K562 (cell line): ENCODE results near the gene DBP. TPM values are rescaled to one million over a fixed set of nuclear protein-coding genes. Genes with fewer than 3 reads are reported as not detected.

ENCODE experiments used
- ATAC-seq: fragments of 200-7000 bp; cut with Tn5 transposase; 3 replicates; pipeline ENCODE4 v1.9.1; 2020; ENCODE audit warnings: moderate library complexity
- BruUV-seq: library from RNA; stranded (reverse); fragments of 400-500 nt; replicated peaks from 2 replicates; lab custom pipeline; 2021; lab: Mats Ljungman, UMichigan
- CTCF ChIA-PET: fragments of 300-600 bp; formaldehyde crosslinking; extraction: SDS; loops from one replicate; lab custom pipeline; 2021; ENCODE audit warnings: low intra/inter-chr PET ratio; lab: Yijun Ruan, JAX
- POLR2A ChIA-PET: fragments of 300-600, 350-650 bp; sonication (Branson Sonifier 250); formaldehyde crosslinking; extraction: SDS; loops from one replicate; lab custom pipeline; 2021; ENCODE audit warnings: antibody characterized with exemption, inconsistent platforms; lab: Yijun Ruan, JAX
- DNase-seq, 4 experiments: peaks; one replicate each; pipeline versions ENCODE4 v3.0.0 to v3.0.0-alpha.2; 2011 to 2018; ENCODE audit warnings: low spot score in 3 of 4, mixed read lengths in 3 of 4; ENCODE audit errors: extremely low read depth in 1 of 4
- FAIRE-seq: peaks from 2 replicates; lab custom pipeline; 2011; peaks lifted over from hg19 to GRCh38; lab: Jason Lieb, UNC
- H2AFZ ChIP-seq: 2 replicates; pipeline ENCODE4 v1.6.0; 2011; ENCODE audit warnings: low read depth, low read length, control low read depth, inconsistent platforms
- H3K27ac ChIP-seq: fragments of 200-600 bp; 3 replicates; pipeline ENCODE4 v1.8.0; 2011; ENCODE audit warnings: low read depth, mild to moderate bottlenecking, control low read depth, inconsistent platforms, low read length, moderate library complexity, mixed read lengths; ENCODE audit errors: extremely low read depth
- H3K27me3 ChIP-seq, 2 experiments: fragments of 300-600 bp in 1 of 2; 2 replicates in 1 of 2; 3 replicates in 1 of 2; pipeline versions ENCODE4 v1.6.0 to v1.8.0; 2011; ENCODE audit warnings: inconsistent platforms in 2 of 2, low read length in 2 of 2, mild to moderate bottlenecking in 1 of 2, mixed read lengths in 1 of 2, moderate library complexity in 1 of 2; ENCODE audit not compliant: control insufficient read depth in 2 of 2, insufficient read depth in 2 of 2
- H3K36me3 ChIP-seq: fragments of 300-600 bp; 3 replicates; pipeline ENCODE4 v1.8.0; 2011; ENCODE audit warnings: mild to moderate bottlenecking, low read length, inconsistent platforms; ENCODE audit not compliant: control insufficient read depth, insufficient read depth
- H3K4me1 ChIP-seq, 2 experiments: fragments of 200-600 bp in 1 of 2; replicated peaks in 1 of 2; 2 replicates in 1 of 2; 3 replicates in 1 of 2; pipeline versions ENCODE4 v1.5.1 to v1.8.0; 2011; ENCODE audit warnings: inconsistent platforms in 2 of 2, low read length in 2 of 2, mild to moderate bottlenecking in 1 of 2, mixed read lengths in 1 of 2, moderate library complexity in 1 of 2; ENCODE audit not compliant: control insufficient read depth in 2 of 2, insufficient read depth in 2 of 2
- H3K4me2 ChIP-seq: 2 replicates; pipeline ENCODE4 v1.6.1; 2011; ENCODE audit warnings: low read length, control low read depth, inconsistent platforms, mixed read lengths; ENCODE audit not compliant: insufficient read depth
- H3K4me3 ChIP-seq: fragments of 200-600 bp; sonication (generic), shearing (Covaris generic); 2 replicates; pipeline ENCODE4 v1.5.1; 2016; ENCODE audit warnings: control low read depth, inconsistent platforms
- H3K79me2 ChIP-seq: fragments of 200-600 bp; 3 replicates; pipeline ENCODE4 v1.8.0; 2011; ENCODE audit warnings: low read length, inconsistent platforms; ENCODE audit not compliant: control insufficient read depth, insufficient read depth
- H3K9ac ChIP-seq, 2 experiments: 2 replicates each; pipeline versions ENCODE4 v1.6.0 to v1.6.1; 2011; ENCODE audit warnings: low read depth in 2 of 2, low read length in 2 of 2, control low read depth in 1 of 2, inconsistent platforms in 1 of 2, mild to moderate bottlenecking in 1 of 2, mixed read lengths in 1 of 2; ENCODE audit not compliant: insufficient read depth in 1 of 2
- H3K9me1 ChIP-seq: one replicate; pipeline ENCODE4 v1.6.0; 2011; ENCODE audit warnings: inconsistent platforms, mild to moderate bottlenecking, low read length, moderate library complexity; ENCODE audit not compliant: control insufficient read depth, insufficient read depth
- H3K9me3 ChIP-seq: replicated peaks from 2 replicates; pipeline ENCODE4 v1.5.1; 2011; ENCODE audit warnings: low read depth, low read length, inconsistent platforms; ENCODE audit not compliant: control insufficient read depth, insufficient read depth
- H4K20me1 ChIP-seq: replicated peaks from 2 replicates; pipeline ENCODE4 v1.6.1; 2011; ENCODE audit warnings: low read length, inconsistent platforms, mixed read lengths; ENCODE audit not compliant: control insufficient read depth, insufficient read depth
- GABPA ChIP-seq: fragments of 200-800 bp; sonication (Bioruptor generic); conservative IDR thresholded peaks from 2 replicates; pipeline ENCODE4 v1.6.1; 2016; ENCODE audit warnings: low read depth, missing genetic modification characterization, missing compliant biosample characterization
- MTF1 ChIP-seq: fragments of 250-450 bp; sonication (Bioruptor Pico); IDR thresholded peaks from 2 replicates; pipeline ENCODE4 v1.9.0; 2021; ENCODE audit warnings: moderate library complexity, mild to moderate bottlenecking, inconsistent platforms, borderline replicate concordance
- NONO ChIP-seq, 2 experiments: fragments of 200-400 bp in 1 of 2; fragments of 450-650 bp in 1 of 2; formaldehyde crosslinking in 1 of 2; IDR thresholded peaks; 2 replicates each; pipeline ENCODE4 v1.6.1; 2017; ENCODE audit warnings: low read depth in 2 of 2, mild to moderate bottlenecking in 2 of 2, moderate library complexity in 2 of 2, low read length in 1 of 2
- PML ChIP-seq: IDR thresholded peaks from 2 replicates; pipeline ENCODE4 v1.6.1; 2012; ENCODE audit warnings: low read length, inconsistent platforms
- RBM14 ChIP-seq: fragments of 200-400 bp; formaldehyde crosslinking; IDR thresholded peaks from 2 replicates; pipeline ENCODE4 v1.6.1; 2018; ENCODE audit warnings: low read depth, mild to moderate bottlenecking, low read length, moderate library complexity, borderline replicate concordance; ENCODE audit not compliant: insufficient read depth
- THRAP3 ChIP-seq: fragments of 450-650 bp; IDR thresholded peaks from 2 replicates; pipeline ENCODE4 v1.6.1; 2016; ENCODE audit warnings: mild to moderate bottlenecking, inconsistent platforms, borderline replicate concordance
- ZBTB7A ChIP-seq: IDR thresholded peaks from 2 replicates; pipeline ENCODE4 v1.6.1; 2011; ENCODE audit warnings: low read depth, mild to moderate bottlenecking, low read length, moderate library complexity, borderline replicate concordance; ENCODE audit not compliant: control insufficient read depth
- ZC3H8 ChIP-seq: fragments of 450-650 bp; IDR thresholded peaks from 2 replicates; pipeline ENCODE4 v1.6.1; 2017
- ZNF512 ChIP-seq: IDR thresholded peaks from 2 replicates; pipeline ENCODE4 v1.6.1; 2016; ENCODE audit warnings: missing genetic modification characterization, missing compliant biosample characterization
- WGBS: fragments of 100-300 bp; shearing (Covaris generic); methylation state at CpG from one replicate; pipeline ENCODE4 v1.1.6; 2016; ENCODE audit warnings: low coverage, mixed read lengths; ENCODE audit not compliant: insufficient coverage; ENCODE audit errors: missing lambda C conversion rate; 5-methylcytosine and 5-hydroxymethylcytosine counted together
- in situ Hi-C: fragments of 300-500 bp; cut with MboI; formaldehyde crosslinking; loops from 4 replicates; pipeline ENCODE4 v1.15.0; 2018; ENCODE audit warnings: inconsistent platforms, mixed read lengths
- intact Hi-C: fragments of 100-400 bp; cut with micrococcal nuclease; formaldehyde crosslinking; loops from 2 replicates; pipeline ENCODE4 v1.14.2; 2022
- polyA plus RNA-seq, 8 experiments: library from polyadenylated mRNA; depleted of rRNA in 4 of 8; stranded (reverse) in 5 of 8; unstranded in 3 of 8; fragments of >200 nt; fragmentation: Nextera tagmentation in 2 of 8; fragmentation: Illumina TruSeq in 1 of 8; extraction: Ambion mirVana in 2 of 8; extraction: Trizol in 1 of 8; gene quantifications; 2 replicates each; pipeline versions ENCODE4 v1.2.1 to v1.2.3, GENCODE V29; 2011 to 2014; ENCODE audit warnings: inconsistent platforms in 1 of 8, missing spikeins in 1 of 8
- total RNA-seq, 7 experiments: library from RNA; depleted of rRNA in 6 of 7; stranded (reverse); fragments of >200 nt in 6 of 7; fragmentation: Illumina TruSeq in 2 of 7; extraction: Trizol in 2 of 7; gene quantifications; 2 replicates each; pipeline versions ENCODE4 v1.2.1 to v1.2.3, GENCODE V29; 2011 to 2021; ENCODE audit warnings: low replicate concordance in 1 of 7
- TF ChIP-seq, protein P1 (sequence below): fragments of 450-650 bp; IDR thresholded peaks from 2 replicates; pipeline ENCODE4 v1.6.1; 2016; ENCODE audit warnings: low read depth

DBP gene
- total and polyA plus RNA-seq, 9 of the 15 experiments (the other 6 are each of a cell fraction or from before 2014, with no cell fraction given): 0.25 to 5.5 (median 1.8) TPM

DNA sequence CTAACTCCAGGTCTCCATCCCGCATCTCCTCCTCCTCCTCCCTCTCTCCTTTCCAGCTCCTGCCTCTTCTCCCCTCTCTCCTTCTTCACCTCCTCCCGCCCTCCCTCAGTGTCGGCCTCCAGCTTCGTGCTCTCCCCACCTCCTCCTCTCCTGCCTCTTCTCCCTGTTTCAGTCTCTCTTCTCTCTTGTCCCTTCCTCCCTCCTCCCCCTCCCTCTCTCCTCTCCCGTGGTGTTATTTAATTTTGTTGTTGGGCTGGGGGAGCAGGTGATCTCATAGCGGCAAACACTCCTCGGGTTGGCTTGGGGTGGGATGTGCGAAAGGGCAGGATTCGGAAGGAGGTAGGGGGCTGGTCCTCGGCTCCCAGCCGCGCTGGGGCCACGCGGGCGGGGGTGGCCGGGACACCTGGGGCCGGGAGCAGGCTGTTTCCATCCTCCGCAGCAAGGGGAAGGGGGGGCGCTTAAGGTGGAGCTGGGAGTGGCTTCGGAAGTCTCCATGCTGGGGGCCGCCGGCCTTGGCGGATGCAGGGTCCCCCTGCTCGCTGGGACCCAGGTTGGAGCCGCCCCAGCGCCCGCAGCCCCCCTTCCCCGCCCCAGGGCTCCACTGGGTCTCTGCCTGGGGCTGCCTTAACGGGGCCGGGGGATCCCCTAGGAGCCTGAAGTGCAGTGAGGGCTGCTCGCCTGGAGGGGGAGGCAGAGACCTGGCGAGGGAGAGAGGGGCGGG lies 9.0 kb upstream of the DBP start, which contains the start of gene CA11:
Gene CA11, minus strand, starts transcription at position 187 of the 721 bp plus-strand sequence. CDS start 555 bp downstream, outside the sequence.
- CTCF ChIA-PET: interaction anchor here (0.6 to 2.2 kb wide), 6 partner anchors 51 to 197 kb away, joined by 3 to 16 read pairs (median 5); no protein-coding TSS in a partner anchor
- peak within 1 kb of the TSS; percentile 43 to 87 for H3K9ac ChIP-seq
- H3K27ac ChIP-seq: peak within 1 kb of the TSS; percentile 27
- no peaks in the 10 kb centered on the region for H4K20me1 ChIP-seq
- H3K4me1 ChIP-seq: peaks cover 19 to 41% of the 10 kb centered on the region in 2 experiments; a peak in 4 of 5 replicates
- intact Hi-C loops (loop anchor here (1.0 to 5.0 kb wide), 3 partner anchors 91 to 189 kb away; no protein-coding TSS in a partner anchor), in situ Hi-C loops (loop anchor here (5.0 to 10.0 kb wide), 3 partner anchors 96 to 329 kb away; partner anchors contain the start of gene RASIP1)
- ATAC-seq: peak; percentile 91
- 0% methylated on average over 15 of the region's 33 CpGs for WGBS
- BruUV-seq: no TSS peak
- DNase-seq: peak; percentile 71 to 93 (median 92)
- no peaks in the 10 kb centered on the region for H3K9me3 ChIP-seq
- no peaks in the 10 kb centered on the region for H3K79me2 ChIP-seq
- no peaks in the 10 kb centered on the region for H3K36me3 ChIP-seq
- H3K9me1 ChIP-seq: no peaks in the 10 kb centered on the region
- H3K4me2 ChIP-seq: peak within 1 kb of the TSS; percentile 84
- H2AFZ ChIP-seq: peak within 1 kb of the TSS; percentile 95
- peak within 1 kb of the TSS; percentile 56 for H3K4me3 ChIP-seq
- POLR2A ChIA-PET: interaction anchor here (0.6 to 1.3 kb wide), 8 partner anchors 11 to 717 kb away, joined by 3 to 7 read pairs (median 4); partner anchors contain the start of gene PPP1R15A
- FAIRE-seq: no peak
- no peaks in the 10 kb centered on the region for H3K27me3 ChIP-seq
- TF ChIP-seq MTF1 (CRISPR knock-in tag): no peak
- TF ChIP-seq NONO (IDR thresholded peaks at IDR 0.05; ENCODE audit: low read depth in 2 of 2, low read length in 1 of 2): 0 out of 4 replicates have a peak, but pooled peaks of 1 of the 2 experiments have one; percentile 50
- no peak for TF ChIP-seq PML
- TF ChIP-seq ZBTB7A: peak; percentile 88
- no peak for TF ChIP-seq RBM14
- no peak for TF ChIP-seq GABPA
- TF ChIP-seq ZNF512: peak; percentile 88
- TF ChIP-seq ZC3H8: 0 out of 2 replicates have a peak, but pooled peaks have one; percentile 71
- TF ChIP-seq THRAP3: 0 out of 2 replicates have a peak, but pooled peaks have one; percentile 32
- TF ChIP-seq, protein P1, sequence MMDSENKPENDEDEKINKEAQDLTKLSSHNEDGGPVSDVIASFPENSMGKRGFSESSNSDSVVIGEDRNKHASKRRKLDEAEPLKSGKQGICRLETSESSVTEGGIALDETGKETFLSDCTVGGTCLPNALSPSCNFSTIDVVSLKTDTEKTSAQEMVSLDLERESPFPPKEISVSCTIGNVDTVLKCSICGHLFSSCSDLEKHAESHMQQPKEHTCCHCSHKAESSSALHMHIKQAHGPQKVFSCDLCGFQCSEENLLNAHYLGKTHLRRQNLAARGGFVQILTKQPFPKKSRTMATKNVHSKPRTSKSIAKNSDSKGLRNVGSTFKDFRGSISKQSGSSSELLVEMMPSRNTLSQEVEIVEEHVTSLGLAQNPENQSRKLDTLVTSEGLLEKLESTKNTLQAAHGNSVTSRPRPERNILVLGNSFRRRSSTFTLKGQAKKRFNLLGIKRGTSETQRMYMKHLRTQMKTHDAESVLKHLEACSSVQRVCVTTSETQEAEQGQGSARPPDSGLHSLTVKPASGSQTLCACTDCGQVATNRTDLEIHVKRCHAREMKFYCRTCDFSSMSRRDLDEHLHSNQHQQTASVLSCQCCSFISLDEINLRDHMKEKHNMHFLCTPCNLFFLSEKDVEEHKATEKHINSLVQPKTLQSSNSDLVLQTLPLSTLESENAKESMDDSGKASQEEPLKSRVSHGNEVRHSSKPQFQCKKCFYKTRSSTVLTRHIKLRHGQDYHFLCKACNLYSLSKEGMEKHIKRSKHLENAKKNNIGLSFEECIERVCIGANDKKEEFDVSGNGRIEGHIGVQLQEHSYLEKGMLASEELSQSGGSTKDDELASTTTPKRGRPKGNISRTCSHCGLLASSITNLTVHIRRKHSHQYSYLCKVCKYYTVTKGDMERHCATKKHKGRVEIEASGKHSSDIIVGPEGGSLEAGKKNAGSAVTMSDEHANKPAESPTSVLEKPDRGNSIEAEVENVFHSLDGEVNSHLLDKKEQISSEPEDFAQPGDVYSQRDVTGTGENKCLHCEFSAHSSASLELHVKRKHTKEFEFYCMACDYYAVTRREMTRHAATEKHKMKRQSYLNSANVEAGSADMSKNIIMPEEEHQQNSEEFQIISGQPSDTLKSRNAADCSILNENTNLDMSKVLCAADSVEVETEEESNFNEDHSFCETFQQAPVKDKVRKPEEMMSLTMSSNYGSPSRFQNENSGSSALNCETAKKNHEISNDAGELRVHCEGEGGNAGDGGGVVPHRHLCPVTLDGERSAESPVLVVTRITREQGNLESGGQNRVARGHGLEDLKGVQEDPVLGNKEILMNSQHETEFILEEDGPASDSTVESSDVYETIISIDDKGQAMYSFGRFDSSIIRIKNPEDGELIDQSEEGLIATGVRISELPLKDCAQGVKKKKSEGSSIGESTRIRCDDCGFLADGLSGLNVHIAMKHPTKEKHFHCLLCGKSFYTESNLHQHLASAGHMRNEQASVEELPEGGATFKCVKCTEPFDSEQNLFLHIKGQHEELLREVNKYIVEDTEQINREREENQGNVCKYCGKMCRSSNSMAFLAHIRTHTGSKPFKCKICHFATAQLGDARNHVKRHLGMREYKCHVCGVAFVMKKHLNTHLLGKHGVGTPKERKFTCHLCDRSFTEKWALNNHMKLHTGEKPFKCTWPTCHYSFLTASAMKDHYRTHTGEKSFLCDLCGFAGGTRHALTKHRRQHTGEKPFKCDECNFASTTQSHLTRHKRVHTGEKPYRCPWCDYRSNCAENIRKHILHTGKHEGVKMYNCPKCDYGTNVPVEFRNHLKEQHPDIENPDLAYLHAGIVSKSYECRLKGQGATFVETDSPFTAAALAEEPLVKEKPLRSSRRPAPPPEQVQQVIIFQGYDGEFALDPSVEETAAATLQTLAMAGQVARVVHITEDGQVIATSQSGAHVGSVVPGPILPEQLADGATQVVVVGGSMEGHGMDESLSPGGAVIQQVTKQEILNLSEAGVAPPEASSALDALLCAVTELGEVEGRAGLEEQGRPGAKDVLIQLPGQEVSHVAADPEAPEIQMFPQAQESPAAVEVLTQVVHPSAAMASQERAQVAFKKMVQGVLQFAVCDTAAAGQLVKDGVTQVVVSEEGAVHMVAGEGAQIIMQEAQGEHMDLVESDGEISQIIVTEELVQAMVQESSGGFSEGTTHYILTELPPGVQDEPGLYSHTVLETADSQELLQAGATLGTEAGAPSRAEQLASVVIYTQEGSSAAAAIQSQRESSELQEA: peak; percentile 57; the same call in 1 of the 2 replicates
